NCI-H2196 treated with DMSO at 0.1 percent for 48 hours (cell line): ENCODE data around the gene USP34.

Experiments
- DNase-seq: peaks from one replicate; lab custom pipeline; 2025; ENCODE audit not compliant: unreplicated experiment; lab: John Stamatoyannopoulos, UW

Gene USP34

GRCh38 chr2:61378281-61378680 lies 92.6 kb downstream of the USP34 start:
- DNase-seq, result no peak

GRCh38 chr2:61377046-61377445 lies 93.8 kb downstream of the USP34 start:
- DNase-seq, result no peak

DNA sequence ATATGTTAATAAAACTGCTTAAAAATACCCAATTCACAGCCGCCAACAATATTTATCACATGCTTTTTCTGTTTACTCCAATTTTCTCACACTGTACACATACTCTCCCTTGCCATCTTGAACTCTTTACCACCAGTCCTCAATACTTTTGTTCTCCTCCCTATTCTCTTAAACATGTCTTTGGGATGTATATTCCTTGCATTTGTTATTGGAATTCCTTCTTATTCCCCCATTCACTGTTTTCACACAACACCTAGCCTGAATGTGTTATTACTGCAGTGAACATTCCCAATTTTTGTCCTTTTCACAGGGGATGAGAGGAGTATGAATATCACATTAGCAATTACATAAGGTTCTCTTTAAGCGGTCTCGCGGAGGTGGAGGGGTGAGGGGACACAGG lies 94.7 kb downstream of the USP34 start:
- no peak for DNase-seq

DNA sequence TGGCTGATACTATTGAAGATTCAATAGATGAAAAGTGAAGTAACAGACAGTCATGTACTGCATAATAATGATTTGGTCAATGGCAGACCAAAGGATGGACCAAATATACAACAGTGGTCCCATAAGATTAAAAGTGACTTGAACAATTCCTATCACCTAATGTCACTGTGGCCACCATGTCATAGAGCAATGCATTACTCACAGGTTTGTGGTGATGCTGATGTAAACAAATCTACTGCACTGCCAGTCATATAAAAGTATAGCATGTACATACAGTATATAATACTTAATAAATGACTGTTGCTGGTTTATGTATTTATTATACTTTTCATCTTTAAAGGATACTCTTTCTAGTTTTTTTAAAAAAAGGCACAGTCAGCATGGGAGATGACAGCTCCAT lies 99.9 kb downstream of the USP34 start:
- DNase-seq, result no peak

DNA sequence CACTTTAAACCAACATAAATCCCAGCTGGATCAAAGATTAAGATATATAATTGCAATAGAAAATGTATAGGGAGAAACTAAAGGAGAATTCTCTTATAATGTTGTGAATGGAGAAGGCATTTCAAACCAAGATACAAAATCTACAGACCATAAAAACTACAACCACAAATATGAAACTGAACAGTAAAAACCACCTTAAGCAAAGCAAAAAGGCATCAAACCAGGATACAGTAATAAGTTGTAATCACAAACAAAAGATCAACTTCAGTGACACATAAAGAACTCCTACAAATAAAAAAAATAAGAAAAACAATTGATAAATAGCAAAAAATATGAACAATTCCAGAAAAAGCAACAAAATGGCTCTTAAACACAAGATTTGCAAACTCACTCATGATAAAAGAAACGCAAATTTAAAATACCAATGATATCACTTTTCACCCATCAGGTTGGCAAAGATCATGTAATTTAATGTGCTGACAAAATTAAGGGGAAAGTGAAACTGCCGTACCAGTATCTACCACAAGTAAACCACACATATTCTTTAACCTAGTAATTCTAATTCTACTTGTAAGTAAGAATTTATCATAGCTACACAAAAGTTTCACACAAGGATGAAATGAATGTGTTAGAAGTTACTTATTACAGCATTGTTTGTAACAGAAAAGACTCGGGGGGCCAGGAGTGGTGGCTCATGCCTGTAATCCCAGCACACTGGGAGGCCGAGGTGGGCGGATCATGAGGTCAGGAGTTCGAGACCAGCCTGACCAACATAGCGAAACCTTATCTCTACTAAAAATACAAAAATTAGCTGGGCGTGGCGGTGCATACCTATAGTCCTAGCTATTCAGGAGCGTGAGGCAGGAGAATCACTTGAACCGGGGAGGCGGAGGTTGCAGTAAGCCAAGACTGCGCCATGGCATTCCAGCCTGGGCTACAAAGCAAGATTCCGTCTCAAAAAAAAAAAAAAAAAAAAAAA lies 101.9 kb downstream of the USP34 start:
- DNase-seq, result no peak

DNA sequence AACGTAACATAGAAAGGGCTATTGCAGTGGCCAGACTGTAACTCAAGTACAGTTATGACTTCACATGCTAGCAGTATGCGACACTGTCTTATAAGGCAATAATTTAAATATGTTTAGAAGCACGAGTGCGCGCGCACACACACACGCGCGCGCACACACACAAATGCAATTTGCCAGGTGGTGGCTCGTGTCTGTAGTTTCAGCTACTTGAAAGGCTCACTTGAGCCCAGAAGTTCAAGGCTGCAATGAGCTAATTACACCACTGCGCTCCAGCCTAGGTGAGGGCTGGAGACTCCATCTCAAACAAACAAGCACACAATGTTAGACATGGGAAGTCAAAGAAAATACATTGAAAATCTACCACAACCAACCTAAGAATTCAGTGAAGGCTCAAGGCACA lies 103.7 kb downstream of the USP34 start:
- DNase-seq, result no peak

GRCh38 chr2:61363580-61363979 lies 107.3 kb downstream of the USP34 start:
- DNase-seq, result no peak

DNA sequence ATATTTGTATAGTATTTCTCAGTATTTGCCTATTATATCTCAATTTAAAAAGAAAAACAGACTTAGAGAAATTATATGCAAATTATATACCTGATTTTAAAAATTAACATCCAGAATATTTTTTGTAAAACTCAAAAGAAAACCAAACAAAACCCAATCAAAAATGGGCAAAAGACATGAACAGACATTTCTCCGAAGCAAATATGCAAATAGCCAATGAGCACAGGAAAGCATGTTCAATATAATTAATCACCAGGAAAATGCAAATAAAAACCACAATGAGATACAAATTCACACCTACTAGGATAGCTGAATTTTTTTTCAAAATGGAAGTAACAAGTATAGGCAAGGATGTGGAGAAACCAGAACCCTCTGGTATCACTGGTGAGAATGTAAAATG lies 108.0 kb downstream of the USP34 start:
- DNase-seq, result no peak

DNA sequence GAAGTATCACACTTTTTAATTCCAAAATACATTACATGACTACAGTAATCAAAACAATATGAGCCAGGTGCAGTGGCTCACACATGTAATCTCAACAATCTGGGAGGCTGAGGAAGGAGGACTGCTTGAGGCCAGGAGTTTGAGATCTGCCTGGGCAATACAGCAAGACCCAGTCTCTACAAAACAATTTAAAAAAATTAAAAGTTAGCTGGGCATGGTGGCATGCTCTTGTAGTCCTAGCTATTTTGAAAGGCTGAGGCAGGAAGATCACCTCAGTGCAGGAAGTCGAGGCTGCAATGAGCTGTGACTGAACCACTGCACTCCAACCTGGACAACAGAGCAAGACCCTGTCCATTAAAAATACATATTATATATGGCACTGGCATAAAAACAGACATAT lies 109.8 kb downstream of the USP34 start:
- no peak for DNase-seq

DNA sequence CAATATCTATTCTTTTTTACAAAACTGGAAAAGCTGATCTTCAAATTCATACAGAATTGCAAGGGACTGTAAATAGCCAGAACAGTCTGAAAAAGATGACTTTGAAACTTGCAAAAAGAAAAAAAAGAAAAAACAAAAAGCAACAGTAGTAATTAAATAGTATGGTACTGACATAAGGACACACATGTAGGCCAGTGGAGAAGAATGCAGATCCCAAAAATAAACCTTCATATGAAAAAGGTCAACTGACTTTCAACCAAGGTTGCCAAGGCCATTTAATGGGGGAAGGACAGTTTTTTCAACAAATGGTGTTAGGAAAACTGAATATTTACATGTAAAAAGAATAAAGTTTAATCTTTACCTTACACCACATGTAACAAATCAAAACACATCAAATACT lies 111.8 kb downstream of the USP34 start:
- no peak for DNase-seq

DNA sequence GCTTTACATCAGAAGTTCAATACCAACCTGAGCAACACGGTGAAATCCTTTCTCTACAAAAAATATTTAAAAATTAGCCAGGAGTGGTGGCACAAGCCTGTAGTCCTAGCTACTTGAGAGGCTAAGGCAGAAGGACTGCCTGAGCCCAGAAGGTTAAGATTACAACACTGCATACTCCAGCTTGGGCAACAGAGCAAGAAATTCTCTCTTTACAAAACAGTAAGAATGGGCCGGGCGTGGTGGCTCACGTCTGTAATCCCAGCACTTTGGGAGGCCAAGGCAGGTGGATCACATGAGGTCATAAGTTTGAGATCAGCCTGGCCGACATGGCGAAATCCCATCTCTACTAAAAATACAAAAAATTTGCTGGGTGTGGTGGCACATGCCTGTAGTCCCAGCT lies 113.2 kb downstream of the USP34 start:
- DNase-seq, result no peak

- peak; percentile 0 for DNase-seq
These were observed 113.9 kb downstream of the USP34 start for GRCh38 chr2:61356958-61357350.

DNA sequence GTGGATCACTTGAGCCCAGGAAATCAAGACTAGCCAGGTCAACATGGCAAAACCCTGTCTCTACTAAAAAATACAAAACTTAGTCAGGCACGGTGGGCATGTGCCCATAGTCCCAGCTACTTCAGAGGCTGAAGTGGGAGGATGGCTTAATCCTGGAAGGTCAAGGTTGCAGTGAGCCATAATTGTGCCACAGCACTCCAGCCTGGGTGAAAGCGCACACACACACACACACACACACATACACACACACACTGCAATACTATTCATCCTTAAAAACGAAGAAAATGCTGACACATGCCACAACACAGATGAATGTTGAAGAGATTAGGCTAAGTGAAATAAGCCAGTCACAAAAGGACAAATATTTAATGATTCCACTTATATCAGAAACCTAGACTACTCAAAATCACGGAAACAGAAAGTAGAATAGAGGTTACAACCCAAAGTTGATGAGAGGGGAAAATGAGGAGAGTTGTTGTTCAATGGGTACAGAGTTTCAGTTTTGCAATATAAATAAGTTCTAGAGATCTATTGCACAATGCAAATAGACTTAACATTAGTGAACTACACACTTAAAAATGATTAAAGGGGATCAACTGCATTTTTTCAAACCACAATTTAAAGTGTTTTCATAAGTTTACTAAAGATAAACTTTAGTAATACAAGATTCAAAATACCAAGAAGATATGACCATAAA lies 114.5 kb downstream of the USP34 start:
- no peak for DNase-seq

DNA sequence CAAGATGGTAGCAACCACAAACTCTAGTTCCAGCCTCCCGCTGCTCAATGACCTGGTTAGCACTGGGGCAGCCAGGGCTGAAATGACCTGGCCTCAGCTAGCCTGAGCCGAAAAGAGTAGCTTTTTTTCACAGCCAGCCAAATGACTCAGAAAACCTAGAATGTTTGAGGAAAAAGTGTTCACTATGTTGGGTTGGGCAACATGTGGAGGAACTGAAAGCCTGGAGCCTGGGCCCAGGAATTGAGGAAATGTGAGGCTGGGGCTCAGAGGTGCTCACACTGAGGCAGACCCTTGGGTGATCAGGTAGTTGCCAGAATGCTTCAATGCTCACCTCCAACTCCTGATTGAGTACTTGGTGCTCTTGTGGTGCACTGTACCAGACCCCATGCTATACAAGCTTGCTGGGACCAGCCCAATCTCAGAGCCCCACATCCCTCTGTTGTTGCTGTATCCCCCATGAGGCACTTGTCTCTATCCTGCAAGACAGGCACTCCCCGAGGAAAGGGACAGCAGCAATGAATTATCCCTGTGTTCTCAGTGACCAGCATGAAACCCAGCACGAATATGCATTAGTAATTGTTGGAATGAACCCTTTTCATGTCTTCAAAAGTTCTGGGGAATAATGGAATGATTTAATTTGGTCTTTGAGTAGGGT lies 116.2 kb downstream of the USP34 start:
- DNase-seq, result no peak

DNA sequence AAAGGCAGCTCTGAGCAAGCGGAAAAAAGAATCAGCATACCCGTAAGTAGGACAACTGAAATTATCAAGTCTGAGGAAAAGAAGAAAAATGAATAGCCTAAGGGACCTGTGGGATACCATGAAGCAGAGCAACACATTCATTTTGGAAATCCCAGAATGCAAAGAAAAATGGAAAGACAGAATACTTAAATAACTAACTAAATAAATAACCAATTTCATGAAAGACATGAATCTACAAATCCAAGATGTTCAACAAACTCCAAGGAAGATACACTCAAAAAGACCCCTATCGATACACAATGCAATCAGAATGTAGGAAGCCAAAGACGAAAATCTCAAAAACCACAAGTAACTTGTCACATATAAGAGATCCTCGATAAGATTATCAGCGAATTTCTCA lies 117.0 kb downstream of the USP34 start:
- no peak for DNase-seq

- no peak for DNase-seq
These were observed 120.1 kb downstream of the USP34 start for GRCh38 chr2:61350777-61351176.

GRCh38 chr2:61343141-61343540 lies 127.7 kb downstream of the USP34 start:
- no peak for DNase-seq

GRCh38 chr2:61340242-61340641 lies 130.6 kb downstream of the USP34 start:
- DNase-seq, result no peak

DNA sequence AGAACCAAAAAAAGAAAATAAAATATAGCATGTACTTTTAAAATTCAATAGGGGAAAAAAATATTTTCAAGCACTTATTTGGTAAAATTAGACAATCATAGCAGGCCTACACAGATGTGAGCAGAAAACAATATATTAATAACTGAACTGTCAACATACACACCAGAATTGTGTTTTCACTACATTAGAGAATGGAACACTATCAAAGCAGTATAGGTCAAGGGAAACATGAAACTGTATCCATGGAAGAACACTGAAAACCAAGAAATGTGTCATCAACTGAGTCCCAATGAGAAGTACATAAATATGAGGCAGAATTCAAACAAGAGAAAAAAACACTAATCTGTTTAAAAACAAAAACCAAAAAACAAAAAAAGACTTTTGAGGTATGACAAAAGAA lies 132.4 kb downstream of the USP34 start:
- no peak for DNase-seq

GRCh38 chr2:61335187-61335586 lies 135.7 kb downstream of the USP34 start:
- DNase-seq, result no peak

DNA sequence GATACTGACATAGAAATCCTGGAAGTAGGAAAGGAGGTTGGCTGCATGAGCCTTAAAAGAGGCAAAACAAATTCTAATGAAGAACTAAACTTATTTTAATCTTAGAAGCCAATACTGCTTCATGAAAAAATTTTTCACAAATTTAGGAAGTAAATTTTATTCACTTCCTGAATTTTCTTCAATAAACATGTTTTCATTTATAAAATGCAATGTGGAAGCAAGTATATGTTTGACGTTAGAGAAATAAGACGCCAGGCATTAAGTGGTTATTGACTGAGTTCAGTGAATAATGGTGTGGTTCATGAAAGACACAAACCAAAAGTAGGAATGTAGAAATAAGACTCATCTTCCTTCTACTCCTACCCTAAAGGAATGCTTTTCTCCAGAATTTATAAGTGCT lies 136.4 kb downstream of the USP34 start:
- no peak for DNase-seq

DNA sequence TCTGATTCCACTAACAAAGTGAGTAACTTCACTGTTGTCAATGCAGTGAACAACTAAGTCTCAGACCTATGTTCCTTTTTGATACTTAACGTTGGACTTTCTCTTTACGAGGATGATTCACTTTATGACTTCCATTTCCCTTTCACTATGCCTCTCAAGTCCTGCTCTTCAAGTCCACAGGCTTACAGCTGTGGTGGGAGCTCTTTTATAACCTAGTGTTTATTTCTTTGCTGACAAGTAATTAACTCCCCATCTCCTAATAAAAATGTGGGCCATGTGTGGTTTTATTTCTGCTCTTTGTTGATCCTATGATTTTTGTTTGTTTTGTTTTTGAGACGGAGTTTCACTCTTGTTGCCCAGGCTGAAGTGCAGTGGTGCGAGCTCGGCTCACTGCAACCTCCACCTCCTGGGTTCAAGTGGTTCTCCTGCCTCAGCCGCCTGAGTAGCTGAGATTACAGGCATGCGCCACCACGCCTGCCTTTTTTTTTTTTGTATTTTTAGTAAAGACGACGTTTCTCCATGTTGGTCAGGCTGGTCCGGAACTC lies 142.1 kb downstream of the USP34 start:
- peak; percentile 1 for DNase-seq
